HepG2 (cell line): ENCODE results near the gene FGD4. TPM values are rescaled to one million over a fixed set of nuclear protein-coding genes. Genes with fewer than 3 reads are reported as not detected.

ENCODE experiments used
- CBX5 ChIP-seq: sonication (generic); formaldehyde crosslinking; IDR thresholded peaks from 2 replicates; pipeline ENCODE4 v1.4.0; 2020; ENCODE audit warnings: missing genetic modification reagents, borderline replicate concordance
- E2F1 ChIP-seq: sonication (generic); formaldehyde crosslinking; IDR thresholded peaks from 2 replicates; pipeline ENCODE4 v1.5.0; 2020; ENCODE audit warnings: missing genetic modification reagents
- ETS1 ChIP-seq: sonication (generic); formaldehyde crosslinking; IDR thresholded peaks from 2 replicates; pipeline ENCODE4 v1.4.0; 2020; ENCODE audit warnings: missing genetic modification reagents
- FLYWCH1 ChIP-seq: sonication (generic); formaldehyde crosslinking; IDR thresholded peaks from 2 replicates; pipeline ENCODE4 v1.8.1; 2023; ENCODE audit warnings: mild to moderate bottlenecking, missing genetic modification reagents
- GATA4 ChIP-seq: sonication (generic); IDR thresholded peaks from 2 replicates; pipeline ENCODE4 v1.6.1; 2016; ENCODE audit warnings: antibody characterized with exemption, low read depth, borderline replicate concordance
- SP4 ChIP-seq: sonication (generic); formaldehyde crosslinking; IDR thresholded peaks from 2 replicates; pipeline ENCODE4 v1.8.1; 2023; ENCODE audit warnings: mild to moderate bottlenecking, missing genetic modification reagents
- SRY ChIP-seq: sonication (generic); formaldehyde crosslinking; IDR thresholded peaks from 2 replicates; pipeline ENCODE4 v1.8.0; 2022; ENCODE audit warnings: mild to moderate bottlenecking, missing genetic modification reagents
- ZFP36L1 ChIP-seq: sonication (generic); formaldehyde crosslinking; IDR thresholded peaks from 2 replicates; pipeline ENCODE4 v1.8.0; 2022; ENCODE audit warnings: mild to moderate bottlenecking, missing genetic modification reagents, moderate library complexity
- ZNF121 ChIP-seq: sonication (generic); formaldehyde crosslinking; IDR thresholded peaks from 2 replicates; pipeline ENCODE4 v1.5.0; 2020; ENCODE audit warnings: mild to moderate bottlenecking, missing genetic modification reagents
- ZNF687 ChIP-seq: sonication (generic); formaldehyde crosslinking; IDR thresholded peaks from 2 replicates; pipeline ENCODE4 v1.5.1; 2020; ENCODE audit warnings: mild to moderate bottlenecking, missing genetic modification reagents, moderate library complexity
- ZSCAN31 ChIP-seq: sonication (generic); formaldehyde crosslinking; IDR thresholded peaks from 2 replicates; pipeline ENCODE4 v1.5.0; 2020; ENCODE audit warnings: low read depth, mild to moderate bottlenecking, missing genetic modification reagents
- polyA plus RNA-seq, 8 experiments: library from polyadenylated mRNA; depleted of rRNA in 3 of 8; stranded (reverse) in 7 of 8; unstranded in 1 of 8; fragments of >200 nt; fragmentation: Illumina TruSeq in 4 of 8; extraction: Trizol in 4 of 8; gene quantifications; 2 replicates each; pipeline versions ENCODE4 v1.2.1 to v1.2.3, GENCODE V29; 2011 to 2016; ENCODE audit warnings: low read depth in 4 of 8, missing spikeins in 1 of 8, mixed read lengths in 1 of 8; ENCODE audit not compliant: insufficient read depth in 1 of 8
- total RNA-seq, 5 experiments: library from RNA; depleted of rRNA; stranded (reverse); fragments of >200 nt; fragmentation: Illumina TruSeq; extraction: Trizol; gene quantifications; 2 replicates each; pipeline ENCODE4 v1.2.3, GENCODE V29; 2016; ENCODE audit warnings: low read depth in 1 of 5
- TF ChIP-seq, protein P1 (sequence below): sonication (generic); formaldehyde crosslinking; IDR thresholded peaks from 2 replicates; pipeline ENCODE4 v1.4.0; 2020; ENCODE audit warnings: mild to moderate bottlenecking, missing genetic modification reagents, borderline replicate concordance
- TF ChIP-seq, protein P2 (sequence below): IDR thresholded peaks from 2 replicates; pipeline ENCODE4 v1.6.1; 2016; ENCODE audit warnings: missing biosample characterization, missing genetic modification reagents, low read depth
- TF ChIP-seq, protein P3 (sequence below): fragments of 450-650 bp; IDR thresholded peaks from 2 replicates; pipeline ENCODE4 v1.6.1; 2016
- TF ChIP-seq, protein P4 (sequence below): sonication (generic); formaldehyde crosslinking; IDR thresholded peaks from 2 replicates; pipeline ENCODE4 v1.4.0; 2020; ENCODE audit warnings: mild to moderate bottlenecking, missing genetic modification reagents

The FGD4 gene
- total and polyA plus RNA-seq, 2 of the 13 experiments (the other 11 are each of a cell fraction or from before 2014, with no cell fraction given): 4.6 to 6.6 TPM

DNA sequence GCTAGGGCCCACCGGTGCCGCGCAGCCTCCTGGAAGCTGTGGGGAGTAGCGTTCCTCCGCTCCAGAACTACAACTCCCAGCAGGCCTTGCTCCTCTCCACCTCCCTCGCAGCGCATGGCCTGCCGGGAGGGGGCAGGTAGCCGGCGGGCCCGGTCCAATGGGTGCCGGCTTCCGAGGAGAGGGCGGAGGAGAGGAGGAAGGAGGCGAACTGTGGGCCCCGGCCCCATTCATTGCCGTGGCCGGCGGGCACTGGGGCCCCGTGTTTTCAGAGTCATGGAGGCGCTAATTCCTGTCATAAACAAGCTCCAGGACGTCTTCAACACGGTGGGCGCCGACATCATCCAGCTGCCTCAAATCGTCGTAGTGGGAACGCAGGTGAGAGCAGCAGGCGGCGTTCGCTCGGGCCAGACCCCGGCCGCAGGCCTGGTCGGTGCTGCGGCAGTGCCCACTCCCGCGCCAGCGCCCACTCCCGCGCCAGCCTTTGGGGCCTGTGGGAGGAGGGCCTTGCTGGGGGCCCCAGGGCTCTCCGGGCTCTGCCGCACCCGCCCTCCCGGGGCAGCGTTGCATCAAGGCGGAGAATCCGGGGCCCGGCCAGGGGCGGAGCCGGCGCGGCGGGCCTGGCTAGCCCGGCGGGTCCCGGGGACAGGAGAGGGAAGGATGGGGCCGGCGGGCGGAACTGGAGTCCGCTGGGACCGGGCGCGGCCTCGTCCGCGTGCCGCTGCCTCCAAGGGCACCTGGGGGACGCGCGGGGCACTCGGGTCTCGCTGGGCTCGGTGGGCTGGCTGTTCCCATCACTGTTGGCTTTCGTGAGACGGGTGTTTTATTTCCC lies 279.9 kb downstream of the FGD4 start, which contains the start of gene DNM1L (continued):
- TF ChIP-seq, protein P1, sequence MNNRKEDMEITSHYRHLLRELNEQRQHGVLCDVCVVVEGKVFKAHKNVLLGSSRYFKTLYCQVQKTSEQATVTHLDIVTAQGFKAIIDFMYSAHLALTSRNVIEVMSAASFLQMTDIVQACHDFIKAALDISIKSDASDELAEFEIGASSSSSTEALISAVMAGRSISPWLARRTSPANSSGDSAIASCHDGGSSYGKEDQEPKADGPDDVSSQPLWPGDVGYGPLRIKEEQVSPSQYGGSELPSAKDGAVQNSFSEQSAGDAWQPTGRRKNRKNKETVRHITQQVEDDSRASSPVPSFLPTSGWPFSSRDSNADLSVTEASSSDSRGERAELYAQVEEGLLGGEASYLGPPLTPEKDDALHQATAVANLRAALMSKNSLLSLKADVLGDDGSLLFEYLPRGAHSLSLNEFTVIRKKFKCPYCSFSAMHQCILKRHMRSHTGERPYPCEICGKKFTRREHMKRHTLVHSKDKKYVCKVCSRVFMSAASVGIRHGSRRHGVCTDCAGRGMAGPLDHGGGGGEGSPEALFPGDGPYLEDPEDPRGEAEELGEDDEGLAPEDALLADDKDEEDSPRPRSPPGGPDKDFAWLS (CRISPR knock-in tag): 0 out of 2 replicates have a peak, but pooled peaks have one; percentile 77
- TF ChIP-seq SRY (no peak), ZFP36L1 (0 out of 2 replicates have a peak, but pooled peaks have one; percentile 6), ZSCAN31 (CRISPR knock-in tag) (peak; percentile 95; the same call in 1 of the 2 replicates), GATA4 (0 out of 2 replicates have a peak, but pooled peaks have one; percentile 29), CBX5 (CRISPR knock-in tag) (no peak), SP4 (peak; percentile 87), FLYWCH1 (CRISPR knock-in tag) (no peak), ZNF687 (CRISPR knock-in tag) (peak; percentile 91), ETS1 (CRISPR knock-in tag) (no peak), ZNF121 (CRISPR knock-in tag) (peak; percentile 61; the same call in 1 of the 2 replicates), E2F1 (peak; percentile 72; the same call in 1 of the 2 replicates)
- TF ChIP-seq, protein P2, sequence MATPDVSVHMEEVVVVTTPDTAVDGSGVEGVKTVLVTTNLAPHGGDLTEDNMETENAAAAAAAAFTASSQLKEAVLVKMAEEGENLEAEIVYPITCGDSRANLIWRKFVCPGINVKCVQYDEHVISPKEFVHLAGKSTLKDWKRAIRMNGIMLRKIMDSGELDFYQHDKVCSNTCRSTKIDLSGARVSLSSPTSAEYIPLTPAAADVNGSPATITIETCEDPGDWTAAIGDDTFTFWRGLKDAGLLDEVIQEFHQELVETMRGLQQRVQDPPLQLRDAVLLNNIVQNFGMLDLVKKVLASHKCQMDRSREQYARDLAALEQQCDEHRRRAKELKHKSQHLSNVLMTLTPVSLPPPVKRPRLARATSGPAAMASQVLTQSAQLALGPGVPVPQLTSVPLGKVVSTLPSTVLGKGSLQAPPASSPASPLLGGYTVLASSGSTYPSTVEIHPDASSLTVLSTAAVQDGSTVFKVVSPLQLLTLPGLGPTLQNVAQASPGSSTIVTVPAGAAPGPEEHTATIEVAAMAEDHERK (CRISPR knock-in tag): 0 out of 2 replicates have a peak, but pooled peaks have one; percentile 52
- TF ChIP-seq, protein P3, sequence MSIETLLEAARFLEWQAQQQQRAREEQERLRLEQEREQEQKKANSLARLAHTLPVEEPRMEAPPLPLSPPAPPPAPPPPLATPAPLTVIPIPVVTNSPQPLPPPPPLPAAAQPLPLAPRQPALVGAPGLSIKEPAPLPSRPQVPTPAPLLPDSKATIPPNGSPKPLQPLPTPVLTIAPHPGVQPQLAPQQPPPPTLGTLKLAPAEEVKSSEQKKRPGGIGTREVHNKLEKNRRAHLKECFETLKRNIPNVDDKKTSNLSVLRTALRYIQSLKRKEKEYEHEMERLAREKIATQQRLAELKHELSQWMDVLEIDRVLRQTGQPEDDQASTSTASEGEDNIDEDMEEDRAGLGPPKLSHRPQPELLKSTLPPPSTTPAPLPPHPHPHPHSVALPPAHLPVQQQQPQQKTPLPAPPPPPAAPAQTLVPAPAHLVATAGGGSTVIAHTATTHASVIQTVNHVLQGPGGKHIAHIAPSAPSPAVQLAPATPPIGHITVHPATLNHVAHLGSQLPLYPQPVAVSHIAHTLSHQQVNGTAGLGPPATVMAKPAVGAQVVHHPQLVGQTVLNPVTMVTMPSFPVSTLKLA: peak; percentile 63
- TF ChIP-seq, protein P4, sequence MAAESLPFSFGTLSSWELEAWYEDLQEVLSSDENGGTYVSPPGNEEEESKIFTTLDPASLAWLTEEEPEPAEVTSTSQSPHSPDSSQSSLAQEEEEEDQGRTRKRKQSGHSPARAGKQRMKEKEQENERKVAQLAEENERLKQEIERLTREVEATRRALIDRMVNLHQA (CRISPR knock-in tag): no peak
